ENCODE data around the gene CROCC. TPM values are rescaled to one million over a fixed set of nuclear protein-coding genes. Genes with fewer than 3 reads are reported as not detected.

Gene CROCC
- total RNA-seq, 1 donor: 30.2 TPM

GRCh38 chr1:17005365-17005740 is 83.6 kb downstream of the CROCC start:
- no peak for DNase-seq (ENCODE audit: low read depth in 2 of 3, low spot score in 2 of 3)

GRCh38 chr1:17007121-17007520 is 85.4 kb downstream of the CROCC start:
- DNase-seq (ENCODE audit: low read depth in 2 of 3, low spot score in 2 of 3): no peak

GRCh38 chr1:17008208-17008855 is 86.6 kb downstream of the CROCC start:
- no peak for DNase-seq (ENCODE audit: low read depth in 2 of 3, low spot score in 2 of 3)

GRCh38 chr1:17009706-17010105 is 88.0 kb downstream of the CROCC start:
- DNase-seq (ENCODE audit: low read depth in 2 of 3, low spot score in 2 of 3): no peak

GRCh38 chr1:17011092-17011438 is 89.3 kb downstream of the CROCC start:
- DNase-seq (ENCODE audit: low read depth in 2 of 3, low spot score in 2 of 3): no peak

- peak; percentile 67 to 71 (median 71) for DNase-seq (ENCODE audit: low read depth in 2 of 3, low spot score in 2 of 3)
Observed at GRCh38 chr1:17011439-17012307, 89.9 kb downstream of the CROCC start, which contains the start of gene ATP13A2. Gene ATP13A2 (minus strand): TSS chr1:17011928. CDS start chr1:17011738, 190 bp downstream.

GRCh38 chr1:17012775-17013490 is 91.2 kb downstream of the CROCC start:
- DNase-seq (ENCODE audit: low read depth in 2 of 3, low spot score in 2 of 3): no peak

GRCh38 chr1:17013491-17014320 is 92.0 kb downstream of the CROCC start:
- peak in 2 of 3 donors; percentile 73 to 88 for DNase-seq (ENCODE audit: low read depth in 2 of 3, low spot score in 2 of 3)

GRCh38 chr1:17014671-17015567 is 93.2 kb downstream of the CROCC start:
- no peak for DNase-seq (ENCODE audit: low read depth in 2 of 3, low spot score in 2 of 3)

- DNase-seq (ENCODE audit: low read depth in 2 of 3, low spot score in 2 of 3): no peak
Observed at GRCh38 chr1:17016317-17016661, 94.6 kb downstream of the CROCC start.

GRCh38 chr1:17017435-17017834 is 95.7 kb downstream of the CROCC start:
- DNase-seq (ENCODE audit: low read depth in 2 of 3, low spot score in 2 of 3): no peak

- no peak for DNase-seq (ENCODE audit: low read depth in 2 of 3, low spot score in 2 of 3)
Observed at GRCh38 chr1:17018849-17019248, 97.1 kb downstream of the CROCC start.

- no peak for DNase-seq (ENCODE audit: low read depth in 2 of 3, low spot score in 2 of 3)
Observed at GRCh38 chr1:17020502-17020901, 98.8 kb downstream of the CROCC start.

- DNase-seq (ENCODE audit: low read depth in 2 of 3, low spot score in 2 of 3): no peak
Observed at GRCh38 chr1:17021896-17022295, 100.2 kb downstream of the CROCC start.

Small RNA genes within 50 kb of the gene (small RNA-seq; reads per million reads assigned to genes)
- gene RNU1-2 (not detected), gene RNU1-5P (not detected)

Other genes with a start within 250 kb of the CROCC start
- under 0.01 TPM for gene RNU1-4, start 181.4 kb upstream of the CROCC start, total RNA-seq
- under 0.01 TPM for gene RNU1-2, start 26.0 kb upstream of the CROCC start, total RNA-seq
- gene MFAP2, start 58.7 kb downstream of the CROCC start, total RNA-seq: 8.1 TPM
- 63.3 TPM for gene ATP13A2, start 90.0 kb downstream of the CROCC start, total RNA-seq
- 50.4 TPM for gene SDHB, start 132.1 kb downstream of the CROCC start, total RNA-seq
- 0.81 TPM for gene PADI2, start 197.5 kb downstream of the CROCC start, total RNA-seq

All from hematopoietic multipotent progenitor cell (in vitro differentiated cells).